ENCODE measurements around the gene ALKBH2.

DNA sequence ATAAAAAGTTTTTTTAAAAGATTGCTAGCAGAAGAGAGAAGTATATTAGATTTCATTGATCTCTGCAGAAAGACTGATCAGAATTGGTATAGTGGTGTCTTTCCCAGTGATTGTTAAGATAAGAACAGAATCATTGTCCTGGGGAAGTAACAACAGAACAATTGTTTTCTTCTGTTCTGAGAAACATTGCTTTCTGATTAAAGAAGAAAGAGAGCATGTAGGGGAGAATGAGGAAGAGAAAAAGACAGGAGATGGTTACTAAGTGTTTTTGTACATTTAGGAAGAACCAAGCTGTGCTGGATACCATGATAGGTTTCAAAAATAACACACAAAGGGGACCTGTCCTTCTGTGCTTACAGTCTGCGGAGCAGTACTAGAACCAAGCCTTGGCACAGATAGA is 35.9 kb downstream of the ALKBH2 start:
- TF ChIP-seq, protein P1, sequence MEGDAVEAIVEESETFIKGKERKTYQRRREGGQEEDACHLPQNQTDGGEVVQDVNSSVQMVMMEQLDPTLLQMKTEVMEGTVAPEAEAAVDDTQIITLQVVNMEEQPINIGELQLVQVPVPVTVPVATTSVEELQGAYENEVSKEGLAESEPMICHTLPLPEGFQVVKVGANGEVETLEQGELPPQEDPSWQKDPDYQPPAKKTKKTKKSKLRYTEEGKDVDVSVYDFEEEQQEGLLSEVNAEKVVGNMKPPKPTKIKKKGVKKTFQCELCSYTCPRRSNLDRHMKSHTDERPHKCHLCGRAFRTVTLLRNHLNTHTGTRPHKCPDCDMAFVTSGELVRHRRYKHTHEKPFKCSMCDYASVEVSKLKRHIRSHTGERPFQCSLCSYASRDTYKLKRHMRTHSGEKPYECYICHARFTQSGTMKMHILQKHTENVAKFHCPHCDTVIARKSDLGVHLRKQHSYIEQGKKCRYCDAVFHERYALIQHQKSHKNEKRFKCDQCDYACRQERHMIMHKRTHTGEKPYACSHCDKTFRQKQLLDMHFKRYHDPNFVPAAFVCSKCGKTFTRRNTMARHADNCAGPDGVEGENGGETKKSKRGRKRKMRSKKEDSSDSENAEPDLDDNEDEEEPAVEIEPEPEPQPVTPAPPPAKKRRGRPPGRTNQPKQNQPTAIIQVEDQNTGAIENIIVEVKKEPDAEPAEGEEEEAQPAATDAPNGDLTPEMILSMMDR (IDR thresholded peaks at IDR 0.05), result no peak
- TF ChIP-seq POLR2A (IDR thresholded peaks at IDR 0.05) (no peak), POLR2AphosphoS5 (IDR thresholded peaks at IDR 0.05; ENCODE audit: insufficient read depth in 1 of 2, low read depth in 1 of 2) (no peak)
